Dendritic cell treated with granulocyte-macrophage colony-stimulating factor and Interleukin-4, amounts not matched to agents 40 ng/mL and 50 ng/mL, for 4 days (primary cell): Measurements from ENCODE around the gene HNRNPUL2.
A peak's percentile ranks its signal among the peaks of the same experiment; 100 is the strongest.
"Not testable (repeated sequence)": the region's sequence is repeated elsewhere in the genome, so short reads cannot be mapped to it uniquely, and the experiment has no call there.

Experiments
- H3K27ac Mint-ChIP-seq: one replicate; pipeline ENCODE4 v1.8.0; 2022; ENCODE audit warnings: mild to moderate bottlenecking, mixed read lengths
- H3K27me3 Mint-ChIP-seq: one replicate; pipeline ENCODE4 v1.8.0; 2022; ENCODE audit warnings: mild to moderate bottlenecking, mixed read lengths
- H3K36me3 Mint-ChIP-seq: one replicate; pipeline ENCODE4 v1.8.0; 2022; ENCODE audit warnings: low read depth, mixed read lengths
- H3K4me1 Mint-ChIP-seq: one replicate; pipeline ENCODE4 v1.8.0; 2022; ENCODE audit warnings: low read depth, mixed read lengths
- H3K4me3 Mint-ChIP-seq: one replicate; pipeline ENCODE4 v1.8.0; 2022; ENCODE audit warnings: mild to moderate bottlenecking, moderate library complexity, mixed read lengths
- H3K9me3 Mint-ChIP-seq: one replicate; pipeline ENCODE4 v1.8.0; 2022; ENCODE audit warnings: mixed read lengths
- intact Hi-C: fragments of 100-400 bp; cut with micrococcal nuclease; formaldehyde crosslinking; loops from one replicate; pipeline ENCODE4 v1.15.0; 2022

The HNRNPUL2 gene

GRCh38 chr11:62678770-62679696 lies 48.2 kb downstream of the HNRNPUL2 start, which contains the start of gene UBXN1:
Gene UBXN1, minus strand, starts transcription at chr11:62679073. Its CDS starts 150 bp downstream, at chr11:62678923.
- H3K36me3 Mint-ChIP-seq = peaks cover 48% of the 10 kb centered on the region
- no peaks in the 10 kb centered on the region for H3K27me3 Mint-ChIP-seq
- peak within 1 kb of the TSS; percentile 95 for H3K27ac Mint-ChIP-seq
- H3K4me1 Mint-ChIP-seq = peaks cover 44% of the 10 kb centered on the region
- H3K4me3 Mint-ChIP-seq = peak within 1 kb of the TSS; percentile 87
- intact Hi-C loops = loop anchor here (1.0 kb wide), 1 partner anchor 26 kb away; the partner anchor contains the start of gene INTS5
- H3K9me3 Mint-ChIP-seq = no peaks in the 10 kb centered on the region

DNA sequence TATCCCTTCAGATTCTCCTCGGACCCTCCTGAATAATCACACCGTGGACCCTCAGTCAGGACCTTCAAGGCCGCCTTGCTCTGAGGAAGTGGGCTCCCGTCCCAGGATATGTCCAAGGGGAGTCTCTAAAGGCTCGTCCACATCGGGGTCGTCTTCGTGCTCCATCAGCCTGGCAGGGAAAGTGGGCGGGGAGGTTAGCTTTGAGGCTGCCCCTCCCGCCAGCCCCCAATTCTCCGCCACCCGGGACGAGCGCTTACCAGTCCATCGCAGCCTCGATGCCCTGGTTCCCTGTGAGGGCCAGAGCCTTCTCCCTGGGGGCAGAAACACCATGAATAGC lies 48.9 kb downstream of the HNRNPUL2 start:
- Mint-ChIP-seq H3K9me3 (no peaks in the 10 kb centered on the region), H3K4me3 (peak overlapping the region; percentile 87), H3K27me3 (no peaks in the 10 kb centered on the region), H3K36me3 (peaks cover 54% of the 10 kb centered on the region), H3K27ac (peak overlapping the region; percentile 95), H3K4me1 (peaks cover 44% of the 10 kb centered on the region)
- intact Hi-C loops = no loop called here

- Mint-ChIP-seq H3K27me3 (no peaks in the 10 kb centered on the region), H3K9me3 (no peaks in the 10 kb centered on the region), H3K36me3 (peaks cover 59% of the 10 kb centered on the region), H3K27ac (peak overlapping the region; percentile 95), H3K4me1 (peaks cover 49% of the 10 kb centered on the region), H3K4me3 (peak overlapping the region; percentile 87)
- intact Hi-C loops = no loop called here
Measured at GRCh38 chr11:62677714-62678113, 49.5 kb downstream of the HNRNPUL2 start.

- peak overlapping the region; percentile 95 for H3K27ac Mint-ChIP-seq
- H3K4me3 Mint-ChIP-seq = no peak overlapping the region
- H3K27me3 Mint-ChIP-seq = no peaks in the 10 kb centered on the region
- H3K4me1 Mint-ChIP-seq = peaks cover 54% of the 10 kb centered on the region
- intact Hi-C loops = no loop called here
- H3K36me3 Mint-ChIP-seq = peaks cover 64% of the 10 kb centered on the region
- H3K9me3 Mint-ChIP-seq = no peaks in the 10 kb centered on the region
Measured at GRCh38 chr11:62677156-62677555, 50.1 kb downstream of the HNRNPUL2 start.

- Mint-ChIP-seq H3K27ac (peak overlapping the region; percentile 95), H3K27me3 (no peaks in the 10 kb centered on the region), H3K4me1 (peaks cover 56% of the 10 kb centered on the region), H3K4me3 (no peak overlapping the region), H3K9me3 (no peaks in the 10 kb centered on the region), H3K36me3 (peaks cover 69% of the 10 kb centered on the region)
- intact Hi-C loops = no loop called here
Measured at GRCh38 chr11:62676698-62677097, 50.6 kb downstream of the HNRNPUL2 start.

GRCh38 chr11:62675415-62675814 lies 51.8 kb downstream of the HNRNPUL2 start:
- H3K9me3 Mint-ChIP-seq, H3K27ac Mint-ChIP-seq, intact Hi-C loops, H3K4me3 Mint-ChIP-seq, H3K27me3 Mint-ChIP-seq: not testable (repeated sequence)
- H3K36me3 Mint-ChIP-seq = peaks cover 78% of the 10 kb centered on the region
- peaks cover 59% of the 10 kb centered on the region for H3K4me1 Mint-ChIP-seq

DNA sequence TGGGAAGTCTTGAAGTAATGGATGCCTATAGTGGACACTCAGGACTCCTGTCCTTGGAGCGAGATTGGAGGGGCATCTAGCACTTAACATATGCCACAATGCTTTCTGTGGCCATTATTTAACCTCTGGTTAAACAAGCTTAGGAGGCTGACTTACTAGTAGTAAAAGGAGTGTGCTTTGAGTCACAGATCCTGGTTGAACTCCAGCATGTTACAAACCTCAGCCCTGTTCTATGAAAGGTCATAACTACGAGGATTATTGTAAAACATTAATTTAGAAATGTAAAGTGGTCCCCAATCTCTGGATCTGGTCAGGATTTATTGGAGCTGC lies 54.1 kb downstream of the HNRNPUL2 start:
- Mint-ChIP-seq H3K9me3 (no peaks in the 10 kb centered on the region), H3K36me3 (peaks cover 84% of the 10 kb centered on the region), H3K27ac (peak overlapping the region; percentile 96), H3K4me3 (peak overlapping the region; percentile 95), H3K27me3 (no peaks in the 10 kb centered on the region), H3K4me1 (peaks cover 61% of the 10 kb centered on the region)
- intact Hi-C loops = loop anchor here (5.0 kb wide), 1 partner anchor 81 kb away; the partner anchor contains the start of gene TUT1

DNA sequence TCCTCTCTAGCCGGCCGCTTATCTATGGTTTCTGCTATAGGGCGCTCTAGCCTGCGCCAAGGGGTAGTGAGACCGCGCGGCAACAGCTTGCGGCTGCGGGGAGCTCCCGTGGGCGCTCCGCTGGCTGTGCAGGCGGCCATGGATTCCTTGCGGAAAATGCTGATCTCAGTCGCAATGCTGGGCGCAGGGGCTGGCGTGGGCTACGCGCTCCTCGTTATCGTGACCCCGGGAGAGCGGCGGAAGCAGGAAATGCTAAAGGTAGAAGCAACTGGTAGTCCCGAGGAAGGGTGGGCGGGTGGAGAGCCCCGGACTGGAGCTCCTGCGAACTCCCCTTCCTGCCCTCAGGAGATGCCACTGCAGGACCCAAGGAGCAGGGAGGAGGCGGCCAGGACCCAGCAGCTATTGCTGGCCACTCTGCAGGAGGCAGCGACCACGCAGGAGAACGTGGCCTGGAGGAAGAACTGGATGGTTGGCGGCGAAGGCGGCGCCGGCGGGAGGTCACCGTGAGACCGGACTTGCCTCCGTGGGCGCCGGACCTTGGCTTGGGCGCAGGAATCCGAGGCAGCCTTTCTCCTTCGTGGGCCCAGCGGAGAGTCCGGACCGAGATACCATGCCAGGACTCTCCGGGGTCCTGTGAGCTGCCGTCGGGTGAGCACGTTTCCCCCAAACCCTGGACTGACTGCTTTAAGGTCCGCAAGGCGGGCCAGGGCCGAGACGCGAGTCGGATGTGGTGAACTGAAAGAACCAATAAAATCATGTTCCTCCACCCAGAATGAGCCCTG lies 55.5 kb downstream of the HNRNPUL2 start, which contains the start of the genes LBHD1 and UQCC3:
Gene LBHD1 (minus strand): TSS at position 660 of the 782 bp plus-strand sequence. CDS start 2,236 bp downstream, outside the sequence.
Gene UQCC3 (plus strand): TSS at position 66 of the 782 bp plus-strand sequence. CDS start 73 bp downstream, at position 139.
- Mint-ChIP-seq H3K36me3 (peaks cover 81% of the 10 kb centered on the region), H3K27me3 (no peaks in the 10 kb centered on the region), H3K27ac (peak within 1 kb of the TSS; percentile 96), H3K4me1 (peaks cover 56% of the 10 kb centered on the region), H3K4me3 (peak within 1 kb of the TSS; percentile 95), H3K9me3 (no peaks in the 10 kb centered on the region)
- intact Hi-C loops = loop anchor here (5.0 kb wide), 1 partner anchor 79 kb away; the partner anchor contains the start of gene TUT1

GRCh38 chr11:62671236-62671607 lies 56.0 kb downstream of the HNRNPUL2 start:
- intact Hi-C loops = loop anchor here (5.0 kb wide), 1 partner anchor 79 kb away; the partner anchor contains the start of gene TUT1
- peaks cover 56% of the 10 kb centered on the region for H3K4me1 Mint-ChIP-seq
- peaks cover 81% of the 10 kb centered on the region for H3K36me3 Mint-ChIP-seq
- H3K4me3 Mint-ChIP-seq = peak overlapping the region; percentile 95
- H3K27ac Mint-ChIP-seq = peak overlapping the region; percentile 96
- no peaks in the 10 kb centered on the region for H3K9me3 Mint-ChIP-seq
- no peaks in the 10 kb centered on the region for H3K27me3 Mint-ChIP-seq

- H3K27me3 Mint-ChIP-seq = no peaks in the 10 kb centered on the region
- peaks cover 51% of the 10 kb centered on the region for H3K4me1 Mint-ChIP-seq
- H3K27ac Mint-ChIP-seq = no peak overlapping the region
- no peaks in the 10 kb centered on the region for H3K9me3 Mint-ChIP-seq
- intact Hi-C loops = loop anchor here (5.0 kb wide), 1 partner anchor 77 kb away; the partner anchor contains the start of gene TUT1
- H3K36me3 Mint-ChIP-seq = peaks cover 81% of the 10 kb centered on the region
- H3K4me3 Mint-ChIP-seq = no peak overlapping the region
Measured at GRCh38 chr11:62669420-62670161, 57.7 kb downstream of the HNRNPUL2 start.

DNA sequence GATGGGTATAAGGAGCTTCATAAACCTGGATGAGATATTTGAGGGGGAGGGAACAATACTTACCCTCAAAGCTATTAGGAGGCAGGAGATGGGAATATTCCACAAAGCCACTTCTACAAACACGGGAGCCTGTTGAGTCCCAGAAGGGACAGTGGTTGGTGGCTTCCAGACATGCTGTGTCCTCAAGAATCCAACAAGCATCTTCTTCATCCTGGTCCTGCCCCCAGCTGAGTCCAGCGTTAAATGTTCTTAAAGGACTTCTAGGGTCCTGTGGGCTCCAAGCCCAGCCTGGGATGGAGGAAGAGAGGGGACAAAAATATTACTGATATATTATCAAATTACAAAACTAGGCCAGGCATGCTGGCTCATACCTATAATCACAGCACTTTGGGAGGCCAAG lies 59.8 kb downstream of the HNRNPUL2 start:
- Mint-ChIP-seq H3K9me3 (no peaks in the 10 kb centered on the region), H3K36me3 (peaks cover 76% of the 10 kb centered on the region), H3K4me1 (peaks cover 52% of the 10 kb centered on the region), H3K27ac (no peak overlapping the region), H3K27me3 (no peaks in the 10 kb centered on the region), H3K4me3 (no peak overlapping the region)
- intact Hi-C loops = no loop called here

DNA sequence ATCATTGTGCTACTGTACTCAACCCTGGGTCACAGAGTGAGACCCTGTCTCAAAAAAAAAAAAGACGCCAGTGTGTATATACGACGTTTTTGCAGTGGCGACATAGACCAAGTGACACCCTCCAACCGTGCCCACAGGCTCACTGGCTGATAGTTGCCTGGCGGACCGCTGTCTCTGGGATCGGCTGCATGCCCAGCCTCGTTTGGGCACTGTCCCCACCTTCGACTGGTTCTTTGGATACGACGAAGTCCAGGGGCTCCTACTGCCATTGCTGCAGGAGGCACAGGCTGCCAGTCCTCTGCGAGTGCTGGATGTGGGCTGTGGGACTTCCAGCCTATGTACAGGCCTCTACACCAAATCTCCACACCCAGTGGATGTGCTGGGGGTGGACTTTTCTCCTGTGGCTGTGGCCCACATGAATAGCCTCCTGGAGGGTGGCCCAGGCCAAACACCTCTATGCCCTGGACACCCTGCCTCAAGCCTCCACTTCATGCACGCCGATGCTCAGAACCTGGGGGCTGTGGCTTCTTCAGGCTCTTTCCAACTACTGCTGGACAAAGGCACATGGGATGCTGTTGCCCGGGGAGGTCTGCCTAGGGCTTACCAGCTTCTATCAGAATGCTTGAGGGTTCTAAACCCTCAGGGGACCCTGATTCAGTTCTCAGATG lies 60.9 kb downstream of the HNRNPUL2 start:
- peaks cover 70% of the 10 kb centered on the region for H3K36me3 Mint-ChIP-seq
- H3K4me1 Mint-ChIP-seq = peaks cover 45% of the 10 kb centered on the region
- peak overlapping the region; percentile 94 for H3K4me3 Mint-ChIP-seq
- H3K27ac Mint-ChIP-seq = peak overlapping the region; percentile 88
- no peaks in the 10 kb centered on the region for H3K27me3 Mint-ChIP-seq
- intact Hi-C loops = no loop called here
- H3K9me3 Mint-ChIP-seq = no peaks in the 10 kb centered on the region
